HepG2 (cell line): ENCODE measurements around the gene CEP120. TPM values are rescaled to one million over a fixed set of nuclear protein-coding genes. Genes with fewer than 3 reads are reported as not detected.
A peak's percentile ranks its signal among the peaks of the same experiment; 100 is the strongest.

Experiments
- ATAC-seq: fragments of 200-7000 bp; cut with Tn5 transposase; 3 replicates; pipeline ENCODE4 v1.9.1; 2020; ENCODE audit warnings: mild to moderate bottlenecking, moderate library complexity
- BruUV-seq: library from RNA; stranded (reverse); fragments of 400-500 nt; replicated peaks from 2 replicates; lab custom pipeline; 2021; lab: Mats Ljungman, UMichigan
- CTCF ChIA-PET: fragments of 300-600 bp; formaldehyde crosslinking; extraction: SDS; loops from one replicate; lab custom pipeline; 2021; ENCODE audit warnings: low total read pairs, inconsistent platforms, low intra/inter-chr PET ratio; lab: Yijun Ruan, JAX
- POLR2A ChIA-PET: fragments of 350-600 bp; sonication (Branson Sonifier 250); formaldehyde crosslinking; loops from one replicate; lab custom pipeline; 2020; ENCODE audit warnings: antibody characterized with exemption, inconsistent platforms; lab: Yijun Ruan, JAX
- DNase-seq: peaks from one replicate; pipeline ENCODE4 v3.0.0-alpha.2; 2015; ENCODE audit warnings: low spot score
- FAIRE-seq: peaks from 3 replicates; lab custom pipeline; 2011; peaks lifted over from hg19 to GRCh38; lab: Jason Lieb, UNC
- H2AFZ ChIP-seq: one replicate; pipeline ENCODE4 v1.6.1; 2011; ENCODE audit warnings: low read length, inconsistent platforms
- H3K27ac ChIP-seq: fragments of 300-600 bp; 3 replicates; pipeline ENCODE4 v1.8.0; 2011; ENCODE audit warnings: mixed run types, mild to moderate bottlenecking, mixed read lengths, low read length, inconsistent platforms; ENCODE audit not compliant: insufficient read depth; ENCODE audit errors: extremely low read length
- H3K27me3 ChIP-seq, 2 experiments: fragments of 200-600 bp in 1 of 2; 2 replicates in 1 of 2; 3 replicates in 1 of 2; pipeline versions ENCODE4 v1.6.0 to v1.8.0; 2011; ENCODE audit warnings: low read length in 2 of 2, mild to moderate bottlenecking in 2 of 2, moderate library complexity in 2 of 2, inconsistent platforms in 1 of 2; ENCODE audit not compliant: insufficient read depth in 2 of 2, control insufficient read depth in 1 of 2
- H3K36me3 ChIP-seq, 2 experiments: fragments of 200-600 bp in 1 of 2; replicated peaks in 1 of 2; 2 replicates in 1 of 2; 3 replicates in 1 of 2; pipeline versions ENCODE4 v1.5.1 to v1.8.0; 2011; ENCODE audit warnings: low read length in 2 of 2, inconsistent platforms in 1 of 2; ENCODE audit not compliant: insufficient read depth in 2 of 2, control insufficient read depth in 1 of 2
- H3K4me1 ChIP-seq: 2 replicates; pipeline ENCODE4 v1.5.1; 2012; ENCODE audit warnings: low read length, inconsistent platforms; ENCODE audit not compliant: insufficient read depth
- H3K4me2 ChIP-seq: 2 replicates; pipeline ENCODE4 v1.6.0; 2011; ENCODE audit warnings: low read depth, low read length, inconsistent platforms
- H3K4me3 ChIP-seq, 3 experiments: fragments of 200-600 bp in 1 of 3; sonication (generic), shearing (Covaris generic) in 1 of 3; replicated peaks in 1 of 3; 2 replicates each; pipeline ENCODE4 v1.5.1; 2011 to 2016; ENCODE audit warnings: low read length in 3 of 3, inconsistent platforms in 2 of 3, low read depth in 2 of 3, mild to moderate bottlenecking in 2 of 3, control low read depth in 1 of 3, mixed read lengths in 1 of 3; ENCODE audit not compliant: insufficient read depth in 1 of 3
- H3K79me2 ChIP-seq: one replicate; pipeline ENCODE4 v1.6.1; 2011; ENCODE audit warnings: low read length, inconsistent platforms; ENCODE audit not compliant: insufficient read depth
- H3K9ac ChIP-seq: 2 replicates; pipeline ENCODE4 v1.6.0; 2011; ENCODE audit warnings: mild to moderate bottlenecking, low read depth, low read length, inconsistent platforms; ENCODE audit not compliant: insufficient read depth
- H3K9me3 ChIP-seq: 2 replicates; pipeline ENCODE4 v1.5.1; 2012; ENCODE audit warnings: mild to moderate bottlenecking, low read length
- H4K20me1 ChIP-seq: 2 replicates; pipeline ENCODE4 v1.6.0; 2011; ENCODE audit warnings: inconsistent platforms, mild to moderate bottlenecking, low read length, moderate library complexity; ENCODE audit not compliant: insufficient read depth
- MAFF ChIP-seq: IDR thresholded peaks from 2 replicates; pipeline ENCODE4 v1.6.1; 2011; ENCODE audit warnings: low read depth, low read length, improper control_type of control experiment
- MAFK ChIP-seq, 2 experiments: IDR thresholded peaks in 1 of 2; conservative IDR thresholded peaks in 1 of 2; 2 replicates each; pipeline ENCODE4 v1.6.1; 2011; ENCODE audit warnings: improper control_type of control experiment in 2 of 2, low read length in 2 of 2
- NCOA2 ChIP-seq: sonication (generic); formaldehyde crosslinking; IDR thresholded peaks from 2 replicates; pipeline ENCODE4 v1.8.0; 2022; ENCODE audit warnings: inconsistent platforms
- NCOR1 ChIP-seq: fragments of 200-600 bp; sonication (generic); IDR thresholded peaks from 2 replicates; pipeline ENCODE4 v1.7.0; 2017; ENCODE audit warnings: antibody characterized with exemption, low read length, borderline replicate concordance
- NFE2L2 ChIP-seq: fragments of 150-350 bp; IDR thresholded peaks from 2 replicates; pipeline ENCODE4 v1.6.1; 2014; ENCODE audit warnings: low read length
- ZNF430 ChIP-seq: sonication (generic); formaldehyde crosslinking; IDR thresholded peaks from 2 replicates; pipeline ENCODE4 v1.9.0; 2021; ENCODE audit warnings: mild to moderate bottlenecking, missing genetic modification reagents
- WGBS: methylation state at CpG from one replicate; pipeline ENCODE4 v1.1.6; 2017; ENCODE audit warnings: low lambda C conversion rate; 5-methylcytosine and 5-hydroxymethylcytosine counted together
- in situ Hi-C: cut with HindIII; loops from 2 replicates; pipeline ENCODE4 v1.10.0; 2017; ENCODE audit warnings: low pct_unique_long_range_greater_than_20kb; ENCODE audit not compliant: extremely low pct_ligation_motif_present
- intact Hi-C: fragments of 100-400 bp; cut with micrococcal nuclease; formaldehyde crosslinking; loops from one replicate; pipeline ENCODE4 v1.10.0; 2022; ENCODE audit not compliant: unreplicated experiment
- polyA plus RNA-seq, 8 experiments: library from polyadenylated mRNA; depleted of rRNA in 3 of 8; stranded (reverse) in 7 of 8; unstranded in 1 of 8; fragments of >200 nt; fragmentation: Illumina TruSeq in 4 of 8; extraction: Trizol in 4 of 8; gene quantifications; 2 replicates each; pipeline versions ENCODE4 v1.2.1 to v1.2.3, GENCODE V29; 2011 to 2016; ENCODE audit warnings: low read depth in 4 of 8, missing spikeins in 1 of 8, mixed read lengths in 1 of 8; ENCODE audit not compliant: insufficient read depth in 1 of 8
- total RNA-seq, 5 experiments: library from RNA; depleted of rRNA; stranded (reverse); fragments of >200 nt; fragmentation: Illumina TruSeq; extraction: Trizol; gene quantifications; 2 replicates each; pipeline ENCODE4 v1.2.3, GENCODE V29; 2016; ENCODE audit warnings: low read depth in 1 of 5
- TF ChIP-seq, protein P1 (sequence below): sonication (generic); formaldehyde crosslinking; IDR thresholded peaks from 2 replicates; pipeline ENCODE4 v1.5.0; 2020; ENCODE audit warnings: missing genetic modification reagents
- TF ChIP-seq, protein P2 (sequence below): sonication (generic); formaldehyde crosslinking; IDR thresholded peaks from 2 replicates; pipeline ENCODE4 v1.4.0; 2020; ENCODE audit warnings: missing genetic modification reagents, borderline replicate concordance

Gene CEP120
- total and polyA plus RNA-seq, 2 of the 13 experiments (the other 11 are each of a cell fraction or from before 2014, with no cell fraction given), result 8.0 to 14.7 TPM

DNA sequence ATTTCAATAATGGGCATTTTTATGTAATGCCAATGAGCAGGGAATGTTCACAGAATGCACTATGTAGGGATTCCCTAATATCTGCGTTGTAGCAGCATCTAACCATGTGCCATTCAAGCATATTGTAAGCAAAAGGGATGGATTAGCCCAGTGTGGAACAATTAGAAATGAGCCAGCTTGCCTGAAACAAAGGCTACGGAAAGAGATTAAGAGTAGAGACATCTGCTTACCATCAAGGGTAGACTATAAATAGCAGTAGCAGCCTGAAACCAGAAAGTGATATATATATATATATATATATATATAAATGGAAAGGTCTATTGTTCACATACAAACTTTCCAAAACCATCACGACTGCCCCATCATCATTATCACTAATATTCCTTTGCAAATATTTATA lies 31.9 kb upstream of the CEP120 start (continued):
- TF ChIP-seq NCOR1 (no peak), NCOA2 (CRISPR knock-in tag) (no peak)
- TF ChIP-seq, protein P1, sequence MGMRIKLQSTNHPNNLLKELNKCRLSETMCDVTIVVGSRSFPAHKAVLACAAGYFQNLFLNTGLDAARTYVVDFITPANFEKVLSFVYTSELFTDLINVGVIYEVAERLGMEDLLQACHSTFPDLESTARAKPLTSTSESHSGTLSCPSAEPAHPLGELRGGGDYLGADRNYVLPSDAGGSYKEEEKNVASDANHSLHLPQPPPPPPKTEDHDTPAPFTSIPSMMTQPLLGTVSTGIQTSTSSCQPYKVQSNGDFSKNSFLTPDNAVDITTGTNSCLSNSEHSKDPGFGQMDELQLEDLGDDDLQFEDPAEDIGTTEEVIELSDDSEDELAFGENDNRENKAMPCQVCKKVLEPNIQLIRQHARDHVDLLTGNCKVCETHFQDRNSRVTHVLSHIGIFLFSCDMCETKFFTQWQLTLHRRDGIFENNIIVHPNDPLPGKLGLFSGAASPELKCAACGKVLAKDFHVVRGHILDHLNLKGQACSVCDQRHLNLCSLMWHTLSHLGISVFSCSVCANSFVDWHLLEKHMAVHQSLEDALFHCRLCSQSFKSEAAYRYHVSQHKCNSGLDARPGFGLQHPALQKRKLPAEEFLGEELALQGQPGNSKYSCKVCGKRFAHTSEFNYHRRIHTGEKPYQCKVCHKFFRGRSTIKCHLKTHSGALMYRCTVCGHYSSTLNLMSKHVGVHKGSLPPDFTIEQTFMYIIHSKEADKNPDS (CRISPR knock-in tag), result no peak
- TF ChIP-seq, protein P2, sequence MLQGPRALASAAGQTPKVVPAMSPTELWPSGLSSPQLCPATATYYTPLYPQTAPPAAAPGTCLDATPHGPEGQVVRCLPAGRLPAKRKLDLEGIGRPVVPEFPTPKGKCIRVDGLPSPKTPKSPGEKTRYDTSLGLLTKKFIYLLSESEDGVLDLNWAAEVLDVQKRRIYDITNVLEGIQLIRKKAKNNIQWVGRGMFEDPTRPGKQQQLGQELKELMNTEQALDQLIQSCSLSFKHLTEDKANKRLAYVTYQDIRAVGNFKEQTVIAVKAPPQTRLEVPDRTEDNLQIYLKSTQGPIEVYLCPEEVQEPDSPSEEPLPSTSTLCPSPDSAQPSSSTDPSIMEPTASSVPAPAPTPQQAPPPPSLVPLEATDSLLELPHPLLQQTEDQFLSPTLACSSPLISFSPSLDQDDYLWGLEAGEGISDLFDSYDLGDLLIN (CRISPR knock-in tag), result no peak

DNA sequence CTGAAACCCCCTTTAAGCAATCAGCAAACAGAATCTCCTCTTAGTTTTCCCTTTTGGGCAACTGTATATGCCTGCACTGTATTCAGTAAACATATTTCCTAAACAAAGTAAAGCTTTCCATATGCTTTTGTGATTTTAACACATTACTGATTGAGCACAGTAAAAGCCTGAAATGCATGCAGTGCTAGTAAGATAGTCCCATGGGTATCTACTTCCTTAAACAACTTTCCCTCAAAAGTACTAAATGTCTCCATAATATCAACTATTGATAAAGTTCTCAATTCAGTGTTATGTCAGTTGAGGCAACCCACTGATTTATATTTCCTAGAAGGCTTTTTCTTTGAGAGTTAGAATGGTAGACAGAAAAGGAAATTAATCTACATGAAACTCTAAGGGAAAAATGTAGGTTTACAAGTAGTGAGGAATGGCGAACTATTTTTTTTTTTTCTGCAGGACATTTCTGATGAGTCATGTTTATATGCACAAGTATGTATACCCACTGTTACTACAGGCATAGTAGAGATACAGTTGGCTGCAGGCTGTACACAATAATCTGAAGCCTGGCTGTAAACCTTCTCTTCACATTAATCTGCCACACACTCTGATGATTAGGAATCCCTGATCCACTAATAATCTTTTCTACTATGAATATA lies 31.2 kb upstream of the CEP120 start:
- DNase-seq, result no peak
- CTCF ChIA-PET, result no interaction called here
- ATAC-seq, result no peak
- FAIRE-seq, result no peak
- H3K9ac ChIP-seq, result no peak overlapping the region
- no peaks in the 10 kb centered on the region for H3K9me3 ChIP-seq
- H3K27me3 ChIP-seq, result no peaks in the 10 kb centered on the region
- POLR2A ChIA-PET, result no interaction called here
- no peak overlapping the region for H3K27ac ChIP-seq
- in situ Hi-C loops, result no loop called here
- H4K20me1 ChIP-seq, result no peaks in the 10 kb centered on the region
- H3K4me1 ChIP-seq, result no peaks in the 10 kb centered on the region
- no peak overlapping the region for H3K4me3 ChIP-seq
- H3K4me2 ChIP-seq, result no peak overlapping the region
- WGBS, result 0% methylated on average over 1 of the region's 1 CpG
- H3K36me3 ChIP-seq, result no peaks in the 10 kb centered on the region
- BruUV-seq, result no TSS peak
- H2AFZ ChIP-seq, result no peak overlapping the region
- no peaks in the 10 kb centered on the region for H3K79me2 ChIP-seq
- intact Hi-C loops, result no loop called here
- no peak for TF ChIP-seq ZNF430 (CRISPR knock-in tag)
- TF ChIP-seq NFE2L2, result peak; percentile 85
- peak; percentile 32; the same call in 1 of the 2 replicates for TF ChIP-seq MAFF
- peak; percentile 33 to 56; a peak in 3 of 4 replicates for TF ChIP-seq MAFK (conservative IDR thresholded peaks at IDR 0.05 in 1 of 2, IDR thresholded peaks at IDR 0.05 in 1 of 2; ENCODE audit: low read length in 2 of 2)
